MM.1S (cell line): ENCODE measurements around the gene NUP98.

Experiments
- DNase-seq: peaks from one replicate; pipeline ENCODE4 v3.0.0-alpha.2; 2015
- H2AFZ ChIP-seq: fragments of 300-600 bp; sonication (generic); 2 replicates; pipeline ENCODE4 v1.6.0; 2016; ENCODE audit warnings: antibody characterized with exemption, low read length
- H3F3A ChIP-seq: fragments of 300-600 bp; sonication (generic); 2 replicates; pipeline ENCODE4 v1.6.1; 2016; ENCODE audit warnings: mild to moderate bottlenecking, antibody characterized with exemption, low read length, moderate library complexity, mixed read lengths; ENCODE audit not compliant: insufficient read depth
- H3K27ac ChIP-seq: fragments of 300-600 bp; sonication (generic); 2 replicates; pipeline ENCODE4 v1.5.1; 2016; ENCODE audit warnings: mild to moderate bottlenecking, low read length
- H3K27me3 ChIP-seq: fragments of 300-600 bp; sonication (generic); replicated peaks from 2 replicates; pipeline ENCODE4 v1.6.0; 2016; ENCODE audit warnings: low read length; ENCODE audit not compliant: insufficient read depth
- H3K36me3 ChIP-seq: fragments of 300-600 bp; sonication (generic); replicated peaks from 2 replicates; pipeline ENCODE4 v1.6.1; 2016; ENCODE audit warnings: mild to moderate bottlenecking, low read length, mixed read lengths; ENCODE audit not compliant: insufficient read depth
- H3K4me1 ChIP-seq: fragments of 300-600 bp; sonication (generic); 2 replicates; pipeline ENCODE4 v1.6.1; 2016; ENCODE audit warnings: low read length, mixed read lengths
- H3K4me2 ChIP-seq: fragments of 300-600 bp; sonication (generic); 2 replicates; pipeline ENCODE4 v1.6.0; 2016; ENCODE audit warnings: low read depth, low read length
- H3K4me3 ChIP-seq: fragments of 300-600 bp; sonication (generic); 2 replicates; pipeline ENCODE4 v1.5.1; 2016; ENCODE audit warnings: low read length, mixed read lengths
- H3K79me2 ChIP-seq: fragments of 300-600 bp; sonication (generic); 2 replicates; pipeline ENCODE4 v1.6.1; 2016; ENCODE audit warnings: mixed run types, low read length, mixed read lengths
- H3K9ac ChIP-seq: fragments of 300-600 bp; sonication (generic); 2 replicates; pipeline ENCODE4 v1.6.1; 2016; ENCODE audit warnings: low read length, mixed read lengths
- H3K9me2 ChIP-seq: fragments of 300-600 bp; sonication (generic); replicated peaks from 2 replicates; pipeline ENCODE4 v1.6.1; 2016; ENCODE audit warnings: mild to moderate bottlenecking, low read length, mixed read lengths; ENCODE audit not compliant: insufficient read depth
- H3K9me3 ChIP-seq: fragments of 300-600 bp; sonication (generic); replicated peaks from 2 replicates; pipeline ENCODE4 v1.6.1; 2016; ENCODE audit warnings: mild to moderate bottlenecking, low read length, mixed read lengths; ENCODE audit not compliant: insufficient read depth
- H4K20me1 ChIP-seq: fragments of 300-600 bp; sonication (generic); 2 replicates; pipeline ENCODE4 v1.6.1; 2016; ENCODE audit warnings: mild to moderate bottlenecking, low read length, moderate library complexity, mixed read lengths; ENCODE audit not compliant: insufficient read depth
- CTCF ChIP-seq: fragments of 300-600 bp; sonication (generic); IDR thresholded peaks from 2 replicates; pipeline ENCODE4 v1.5.1; 2016; ENCODE audit warnings: antibody characterized with exemption, low read length, mixed read lengths
- EZH2 ChIP-seq: fragments of 300-600 bp; sonication (generic); optimal IDR thresholded peaks from 2 replicates; pipeline ENCODE3; 2017; ENCODE audit warnings: low read depth, mild to moderate bottlenecking, antibody characterized with exemption, low read length, mixed read lengths
- EZH2phosphoT487 ChIP-seq: fragments of 300-600 bp; sonication (generic); IDR thresholded peaks from 2 replicates; pipeline ENCODE4 v1.6.1; 2018; ENCODE audit warnings: antibody characterized with exemption, low read length

Gene NUP98

GRCh38 chr11:3665336-3666022, 131.9 kb downstream of the NUP98 start:
- no peak overlapping the region for H3K4me2 ChIP-seq
- no peaks in the 10 kb centered on the region for H4K20me1 ChIP-seq
- H3K4me1 ChIP-seq, result no peaks in the 10 kb centered on the region
- H3K27ac ChIP-seq, result no peak overlapping the region
- DNase-seq, result no peak
- H3K9me3 ChIP-seq, result no peaks in the 10 kb centered on the region
- H2AFZ ChIP-seq, result no peak overlapping the region
- no peaks in the 10 kb centered on the region for H3K9me2 ChIP-seq
- no peaks in the 10 kb centered on the region for H3K36me3 ChIP-seq
- H3F3A ChIP-seq, result no peaks in the 10 kb centered on the region
- H3K79me2 ChIP-seq, result no peaks in the 10 kb centered on the region
- H3K9ac ChIP-seq, result no peak overlapping the region
- no peak for TF ChIP-seq EZH2
- no peak for TF ChIP-seq CTCF
- no peak overlapping the region for H3K4me3 ChIP-seq
- H3K27me3 ChIP-seq, result no peaks in the 10 kb centered on the region

- H2AFZ ChIP-seq, result no peak overlapping the region
- no peaks in the 10 kb centered on the region for H3K9me2 ChIP-seq
- DNase-seq, result no peak
- no peaks in the 10 kb centered on the region for H3K27me3 ChIP-seq
- no peaks in the 10 kb centered on the region for H3K36me3 ChIP-seq
- no peak overlapping the region for H3K4me3 ChIP-seq
- H4K20me1 ChIP-seq, result no peaks in the 10 kb centered on the region
- H3K79me2 ChIP-seq, result no peaks in the 10 kb centered on the region
- no peak overlapping the region for H3K4me2 ChIP-seq
- H3F3A ChIP-seq, result no peaks in the 10 kb centered on the region
- H3K9me3 ChIP-seq, result no peaks in the 10 kb centered on the region
- no peaks in the 10 kb centered on the region for H3K4me1 ChIP-seq
- no peak overlapping the region for H3K27ac ChIP-seq
- no peak overlapping the region for H3K9ac ChIP-seq
- TF ChIP-seq EZH2, result no peak
- no peak for TF ChIP-seq EZH2phosphoT487
- TF ChIP-seq CTCF, result no peak
These were observed 133.2 kb downstream of the NUP98 start for GRCh38 chr11:3664032-3664630.

GRCh38 chr11:3662856-3663255, 134.5 kb downstream of the NUP98 start:
- H2AFZ ChIP-seq, result no peak overlapping the region
- H3K4me1 ChIP-seq, result no peaks in the 10 kb centered on the region
- H3K4me2 ChIP-seq, result no peak overlapping the region
- H3K9me3 ChIP-seq, result no peaks in the 10 kb centered on the region
- no peaks in the 10 kb centered on the region for H3K79me2 ChIP-seq
- no peak for TF ChIP-seq EZH2phosphoT487
- no peak for TF ChIP-seq EZH2
- no peak for TF ChIP-seq CTCF
- H3K9ac ChIP-seq, result no peak overlapping the region
- no peaks in the 10 kb centered on the region for H3K9me2 ChIP-seq
- no peak for DNase-seq
- H3K4me3 ChIP-seq, result no peak overlapping the region
- H3K36me3 ChIP-seq, result no peaks in the 10 kb centered on the region
- H3K27me3 ChIP-seq, result no peaks in the 10 kb centered on the region
- no peaks in the 10 kb centered on the region for H4K20me1 ChIP-seq
- no peak overlapping the region for H3K27ac ChIP-seq
- no peaks in the 10 kb centered on the region for H3F3A ChIP-seq
